HepG2 (cell line): ENCODE data around the gene P2RY2. TPM values are rescaled to one million over a fixed set of nuclear protein-coding genes. Genes with fewer than 3 reads are reported as not detected.

Source experiments
- ATAC-seq: fragments of 200-7000 bp; cut with Tn5 transposase; 3 replicates; pipeline ENCODE4 v1.9.1; 2020; ENCODE audit warnings: mild to moderate bottlenecking, moderate library complexity
- BruUV-seq: library from RNA; stranded (reverse); fragments of 400-500 nt; replicated peaks from 2 replicates; lab custom pipeline; 2021; lab: Mats Ljungman, UMichigan
- CTCF ChIA-PET: fragments of 300-600 bp; formaldehyde crosslinking; extraction: SDS; loops from one replicate; lab custom pipeline; 2021; ENCODE audit warnings: low total read pairs, inconsistent platforms, low intra/inter-chr PET ratio; lab: Yijun Ruan, JAX
- POLR2A ChIA-PET: fragments of 350-600 bp; sonication (Branson Sonifier 250); formaldehyde crosslinking; loops from one replicate; lab custom pipeline; 2020; ENCODE audit warnings: antibody characterized with exemption, inconsistent platforms; lab: Yijun Ruan, JAX
- DNase-seq: peaks from one replicate; pipeline ENCODE4 v3.0.0-alpha.2; 2015; ENCODE audit warnings: low spot score
- FAIRE-seq: peaks from 3 replicates; lab custom pipeline; 2011; peaks lifted over from hg19 to GRCh38; lab: Jason Lieb, UNC
- H2AFZ ChIP-seq: one replicate; pipeline ENCODE4 v1.6.1; 2011; ENCODE audit warnings: low read length, inconsistent platforms
- H3K27ac ChIP-seq: fragments of 300-600 bp; 3 replicates; pipeline ENCODE4 v1.8.0; 2011; ENCODE audit warnings: mixed run types, mild to moderate bottlenecking, mixed read lengths, low read length, inconsistent platforms; ENCODE audit not compliant: insufficient read depth; ENCODE audit errors: extremely low read length
- H3K27me3 ChIP-seq, 2 experiments: fragments of 200-600 bp in 1 of 2; 2 replicates in 1 of 2; 3 replicates in 1 of 2; pipeline versions ENCODE4 v1.6.0 to v1.8.0; 2011; ENCODE audit warnings: low read length in 2 of 2, mild to moderate bottlenecking in 2 of 2, moderate library complexity in 2 of 2, inconsistent platforms in 1 of 2; ENCODE audit not compliant: insufficient read depth in 2 of 2, control insufficient read depth in 1 of 2
- H3K36me3 ChIP-seq, 2 experiments: fragments of 200-600 bp in 1 of 2; replicated peaks in 1 of 2; 2 replicates in 1 of 2; 3 replicates in 1 of 2; pipeline versions ENCODE4 v1.5.1 to v1.8.0; 2011; ENCODE audit warnings: low read length in 2 of 2, inconsistent platforms in 1 of 2; ENCODE audit not compliant: insufficient read depth in 2 of 2, control insufficient read depth in 1 of 2
- H3K4me1 ChIP-seq: 2 replicates; pipeline ENCODE4 v1.5.1; 2012; ENCODE audit warnings: low read length, inconsistent platforms; ENCODE audit not compliant: insufficient read depth
- H3K4me2 ChIP-seq: 2 replicates; pipeline ENCODE4 v1.6.0; 2011; ENCODE audit warnings: low read depth, low read length, inconsistent platforms
- H3K4me3 ChIP-seq, 3 experiments: fragments of 200-600 bp in 1 of 3; sonication (generic), shearing (Covaris generic) in 1 of 3; replicated peaks in 1 of 3; 2 replicates each; pipeline ENCODE4 v1.5.1; 2011 to 2016; ENCODE audit warnings: low read length in 3 of 3, inconsistent platforms in 2 of 3, low read depth in 2 of 3, mild to moderate bottlenecking in 2 of 3, control low read depth in 1 of 3, mixed read lengths in 1 of 3; ENCODE audit not compliant: insufficient read depth in 1 of 3
- H3K79me2 ChIP-seq: one replicate; pipeline ENCODE4 v1.6.1; 2011; ENCODE audit warnings: low read length, inconsistent platforms; ENCODE audit not compliant: insufficient read depth
- H3K9ac ChIP-seq: 2 replicates; pipeline ENCODE4 v1.6.0; 2011; ENCODE audit warnings: mild to moderate bottlenecking, low read depth, low read length, inconsistent platforms; ENCODE audit not compliant: insufficient read depth
- H3K9me3 ChIP-seq: 2 replicates; pipeline ENCODE4 v1.5.1; 2012; ENCODE audit warnings: mild to moderate bottlenecking, low read length
- H4K20me1 ChIP-seq: 2 replicates; pipeline ENCODE4 v1.6.0; 2011; ENCODE audit warnings: inconsistent platforms, mild to moderate bottlenecking, low read length, moderate library complexity; ENCODE audit not compliant: insufficient read depth
- BATF2 ChIP-seq: sonication (generic); formaldehyde crosslinking; IDR thresholded peaks from 2 replicates; pipeline ENCODE4 v1.8.0; 2022; ENCODE audit warnings: mild to moderate bottlenecking, missing genetic modification reagents, moderate library complexity
- BCL6 ChIP-seq: IDR thresholded peaks from 2 replicates; pipeline ENCODE4 v1.6.1; 2016; ENCODE audit warnings: missing genetic modification reagents, missing compliant biosample characterization
- ELK4 ChIP-seq: sonication (generic); formaldehyde crosslinking; IDR thresholded peaks from 2 replicates; pipeline ENCODE4 v1.9.0; 2021; ENCODE audit warnings: missing genetic modification reagents, borderline replicate concordance
- FOXP4 ChIP-seq: sonication (generic); formaldehyde crosslinking; IDR thresholded peaks from 2 replicates; pipeline ENCODE4 v1.4.0; 2020; ENCODE audit warnings: missing genetic modification reagents
- GRHL1 ChIP-seq: sonication (generic); formaldehyde crosslinking; conservative IDR thresholded peaks from 2 replicates; pipeline ENCODE4 v1.8.0; 2022; ENCODE audit warnings: missing genetic modification reagents
- KLF15 ChIP-seq: sonication (generic); formaldehyde crosslinking; IDR thresholded peaks from 2 replicates; pipeline ENCODE4 v1.8.1; 2023; ENCODE audit warnings: borderline replicate concordance, mild to moderate bottlenecking, inconsistent platforms, missing genetic modification reagents, mixed read lengths
- MTF1 ChIP-seq: sonication (generic); formaldehyde crosslinking; IDR thresholded peaks from 2 replicates; pipeline ENCODE4 v1.5.0; 2020; ENCODE audit warnings: missing genetic modification reagents
- PREB ChIP-seq: sonication (generic); formaldehyde crosslinking; IDR thresholded peaks from 2 replicates; pipeline ENCODE4 v1.4.0; 2020; ENCODE audit warnings: missing genetic modification reagents
- RBAK ChIP-seq: sonication (generic); formaldehyde crosslinking; IDR thresholded peaks from 2 replicates; pipeline ENCODE4 v1.5.1; 2020; ENCODE audit warnings: mild to moderate bottlenecking, missing genetic modification reagents
- SALL1 ChIP-seq: sonication (generic); formaldehyde crosslinking; IDR thresholded peaks from 2 replicates; pipeline ENCODE4 v1.8.0; 2022; ENCODE audit warnings: mild to moderate bottlenecking, missing genetic modification reagents
- SKI ChIP-seq: fragments of 450-650 bp; IDR thresholded peaks from one replicate; pipeline ENCODE4 v1.6.1; 2018; ENCODE audit warnings: mild to moderate bottlenecking; ENCODE audit not compliant: partially characterized antibody
- ZNF331 ChIP-seq: sonication (generic); formaldehyde crosslinking; IDR thresholded peaks from 2 replicates; pipeline ENCODE4 v1.4.0; 2020; ENCODE audit warnings: missing genetic modification reagents
- ZNF432 ChIP-seq: sonication (generic); formaldehyde crosslinking; IDR thresholded peaks from 2 replicates; pipeline ENCODE4 v1.5.0; 2020; ENCODE audit warnings: missing genetic modification reagents, mild to moderate bottlenecking, borderline replicate concordance
- ZNF543 ChIP-seq: sonication (generic); formaldehyde crosslinking; IDR thresholded peaks from 2 replicates; pipeline ENCODE4 v1.4.0; 2020; ENCODE audit warnings: mild to moderate bottlenecking, missing genetic modification reagents
- ZNF790 ChIP-seq: sonication (generic); formaldehyde crosslinking; IDR thresholded peaks from 2 replicates; pipeline ENCODE4 v1.8.0; 2022; ENCODE audit warnings: missing genetic modification reagents, mild to moderate bottlenecking, borderline replicate concordance
- WGBS: methylation state at CpG from one replicate; pipeline ENCODE4 v1.1.6; 2017; ENCODE audit warnings: low lambda C conversion rate; 5-methylcytosine and 5-hydroxymethylcytosine counted together
- in situ Hi-C: cut with HindIII; loops from 2 replicates; pipeline ENCODE4 v1.10.0; 2017; ENCODE audit warnings: low pct_unique_long_range_greater_than_20kb; ENCODE audit not compliant: extremely low pct_ligation_motif_present
- intact Hi-C: fragments of 100-400 bp; cut with micrococcal nuclease; formaldehyde crosslinking; loops from one replicate; pipeline ENCODE4 v1.10.0; 2022; ENCODE audit not compliant: unreplicated experiment
- polyA plus RNA-seq, 8 experiments: library from polyadenylated mRNA; depleted of rRNA in 3 of 8; stranded (reverse) in 7 of 8; unstranded in 1 of 8; fragments of >200 nt; fragmentation: Illumina TruSeq in 4 of 8; extraction: Trizol in 4 of 8; gene quantifications; 2 replicates each; pipeline versions ENCODE4 v1.2.1 to v1.2.3, GENCODE V29; 2011 to 2016; ENCODE audit warnings: low read depth in 4 of 8, missing spikeins in 1 of 8, mixed read lengths in 1 of 8; ENCODE audit not compliant: insufficient read depth in 1 of 8
- total RNA-seq, 5 experiments: library from RNA; depleted of rRNA; stranded (reverse); fragments of >200 nt; fragmentation: Illumina TruSeq; extraction: Trizol; gene quantifications; 2 replicates each; pipeline ENCODE4 v1.2.3, GENCODE V29; 2016; ENCODE audit warnings: low read depth in 1 of 5

Gene P2RY2
- total and polyA plus RNA-seq, 2 of the 13 experiments (the other 11 are each of a cell fraction or from before 2014, with no cell fraction given): 0.95 to 3.1 TPM

- TF ChIP-seq SALL1 (CRISPR knock-in tag): peak; percentile 70
- peak; percentile 37; the same call in 1 of the 2 replicates for TF ChIP-seq ZNF331 (CRISPR knock-in tag)
- no peak for TF ChIP-seq ZNF432 (CRISPR knock-in tag)
- TF ChIP-seq PREB: no peak
- TF ChIP-seq MTF1 (CRISPR knock-in tag): no peak
These were observed 24.4 kb downstream of the P2RY2 start (continued) for GRCh38 chr11:73242251-73243092.

GRCh38 chr11:73243093-73243485, 25.0 kb downstream of the P2RY2 start:
- H3K4me2 ChIP-seq: peak overlapping the region; percentile 60
- WGBS: 54% methylated on average over 6 of the region's 8 CpGs
- TF ChIP-seq GRHL1 (CRISPR knock-in tag): no peak
- no peak for TF ChIP-seq SKI
- TF ChIP-seq ZNF543 (CRISPR knock-in tag): no peak
- no peak for TF ChIP-seq KLF15
- no peak for TF ChIP-seq FOXP4 (CRISPR knock-in tag)
- no peak for TF ChIP-seq BATF2 (CRISPR knock-in tag)
- no peak for TF ChIP-seq ZNF790 (CRISPR knock-in tag)
- no peak for TF ChIP-seq ELK4 (CRISPR knock-in tag)
- TF ChIP-seq BCL6: no peak
- TF ChIP-seq RBAK (CRISPR knock-in tag): no peak

More at GRCh38 chr11:73243093-73243485, 25.0 kb downstream of the P2RY2 start:
- H3K4me3 ChIP-seq: peak overlapping the region in 1 of 3 experiments; percentile 74; a peak in 1 of 6 replicates
- intact Hi-C loops: no loop called here
- no peaks in the 10 kb centered on the region for H3K36me3 ChIP-seq
- H3K9me3 ChIP-seq: no peaks in the 10 kb centered on the region
- no TSS peak for BruUV-seq
- ChIA-PET CTCF (interaction anchor here (1.3 to 3.6 kb wide), 4 partner anchors 25 to 60 kb away, joined by 3 to 39 read pairs (median 12); partner anchors contain the start of gene P2RY2), POLR2A (interaction anchor here (0.9 kb wide), 1 partner anchor 10 kb away, joined by 3 read pairs; no protein-coding TSS in a partner anchor)
- no peaks in the 10 kb centered on the region for H4K20me1 ChIP-seq
- no peak overlapping the region; the same call in 1 of the 2 replicates for H3K9ac ChIP-seq
- ATAC-seq (no peak), DNase-seq (no peak), FAIRE-seq (no peak)
- H2AFZ ChIP-seq: peak overlapping the region; percentile 52
- H3K4me1 ChIP-seq: peaks cover 21% of the 10 kb centered on the region
- H3K27ac ChIP-seq: no peak overlapping the region
- no peaks in the 10 kb centered on the region; a peak in 2 of 5 replicates for H3K27me3 ChIP-seq
- in situ Hi-C loops: loop anchor here (5.0 kb wide), 1 partner anchor 44 kb away; no protein-coding TSS in a partner anchor
- H3K79me2 ChIP-seq: no peaks in the 10 kb centered on the region
